Measurements from ENCODE around the gene MAP7.

The MAP7 gene

GRCh38 chr6:136535880-136536650 is 14.2 kb downstream of the MAP7 start:
- H3K4me3 ChIP-seq (ENCODE audit: low read length) = no peak overlapping the region
- no peak for DNase-seq (ENCODE audit: low read depth, low spot score)

GRCh38 chr6:136535017-136535765 is 15.0 kb downstream of the MAP7 start:
- H3K4me3 ChIP-seq (ENCODE audit: low read length) = no peak overlapping the region
- no peak for DNase-seq (ENCODE audit: low read depth, low spot score)

- no peak overlapping the region for H3K4me3 ChIP-seq (ENCODE audit: low read length)
- DNase-seq (ENCODE audit: low read depth, low spot score) = no peak
These were observed 16.0 kb downstream of the MAP7 start for GRCh38 chr6:136534268-136534667.

- no peak for DNase-seq (ENCODE audit: low read depth, low spot score)
- no peak overlapping the region for H3K4me3 ChIP-seq (ENCODE audit: low read length)
These were observed 16.7 kb downstream of the MAP7 start for GRCh38 chr6:136533487-136533886.

- DNase-seq (ENCODE audit: low read depth, low spot score) = no peak
- H3K4me3 ChIP-seq (ENCODE audit: low read length) = no peak overlapping the region
These were observed 18.2 kb downstream of the MAP7 start for GRCh38 chr6:136532030-136532429.

GRCh38 chr6:136529710-136530109 is 20.5 kb downstream of the MAP7 start:
- DNase-seq (ENCODE audit: low read depth, low spot score) = no peak
- H3K4me3 ChIP-seq (ENCODE audit: low read length) = no peak overlapping the region

GRCh38 chr6:136528477-136528876 is 21.7 kb downstream of the MAP7 start:
- no peak for DNase-seq (ENCODE audit: low read depth, low spot score)
- H3K4me3 ChIP-seq (ENCODE audit: low read length) = no peak overlapping the region

- DNase-seq (ENCODE audit: low read depth, low spot score) = no peak
- H3K4me3 ChIP-seq (ENCODE audit: low read length) = no peak overlapping the region
These were observed 22.4 kb downstream of the MAP7 start for GRCh38 chr6:136527831-136528230.

GRCh38 chr6:136526937-136527336 is 23.3 kb downstream of the MAP7 start:
- no peak for DNase-seq (ENCODE audit: low read depth, low spot score)
- H3K4me3 ChIP-seq (ENCODE audit: low read length) = no peak overlapping the region

- H3K4me3 ChIP-seq (ENCODE audit: low read length) = no peak overlapping the region
- DNase-seq (ENCODE audit: low read depth, low spot score) = peak; percentile 15
These were observed 23.9 kb downstream of the MAP7 start for GRCh38 chr6:136526196-136526930.

- no peak overlapping the region for H3K4me3 ChIP-seq (ENCODE audit: low read length)
These were observed 24.5 kb downstream of the MAP7 start for GRCh38 chr6:136525586-136526195.

GRCh38 chr6:136524936-136525413 is 25.2 kb downstream of the MAP7 start:
- DNase-seq (ENCODE audit: low read depth, low spot score) = no peak
- no peak overlapping the region for H3K4me3 ChIP-seq (ENCODE audit: low read length)

More at GRCh38 chr6:136525586-136526195, 24.5 kb downstream of the MAP7 start:
- DNase-seq (ENCODE audit: low read depth, low spot score) = no peak

GRCh38 chr6:136524339-136524935 is 25.8 kb downstream of the MAP7 start:
- H3K4me3 ChIP-seq (ENCODE audit: low read length) = no peak overlapping the region
- no peak for DNase-seq (ENCODE audit: low read depth, low spot score)

GRCh38 chr6:136523196-136523595 is 27.0 kb downstream of the MAP7 start:
- DNase-seq (ENCODE audit: low read depth, low spot score) = no peak

GRCh38 chr6:136522636-136523035 is 27.6 kb downstream of the MAP7 start:
- no peak overlapping the region for H3K4me3 ChIP-seq (ENCODE audit: low read length)
- no peak for DNase-seq (ENCODE audit: low read depth, low spot score)

More at GRCh38 chr6:136523196-136523595, 27.0 kb downstream of the MAP7 start:
- no peak overlapping the region for H3K4me3 ChIP-seq (ENCODE audit: low read length)

GRCh38 chr6:136521911-136522310 is 28.3 kb downstream of the MAP7 start:
- no peak overlapping the region for H3K4me3 ChIP-seq (ENCODE audit: low read length)
- no peak for DNase-seq (ENCODE audit: low read depth, low spot score)

- DNase-seq (ENCODE audit: low read depth, low spot score) = no peak
These were observed 28.8 kb downstream of the MAP7 start for GRCh38 chr6:136521427-136521826.

GRCh38 chr6:136520517-136520916 is 29.7 kb downstream of the MAP7 start:
- no peak for DNase-seq (ENCODE audit: low read depth, low spot score)
- H3K4me3 ChIP-seq (ENCODE audit: low read length) = no peak overlapping the region

More at GRCh38 chr6:136521427-136521826, 28.8 kb downstream of the MAP7 start:
- no peak overlapping the region for H3K4me3 ChIP-seq (ENCODE audit: low read length)

- no peak overlapping the region for H3K4me3 ChIP-seq (ENCODE audit: low read length)
- DNase-seq (ENCODE audit: low read depth, low spot score) = no peak
These were observed 32.6 kb downstream of the MAP7 start for GRCh38 chr6:136517582-136517981.
